Endothelial cell (in vitro differentiated cells): ENCODE data around the gene EPHA3. TPM values are rescaled to one million over a fixed set of nuclear protein-coding genes. Genes with fewer than 3 reads are reported as not detected.

ENCODE experiments used
- DNase-seq: peaks from one replicate; pipeline ENCODE4 v3.0.0; 2021; ENCODE audit warnings: low spot score
- H3K27ac Mint-ChIP-seq: one replicate; pipeline ENCODE4 v1.8.0; 2021; ENCODE audit warnings: mixed read lengths, inconsistent platforms; ENCODE audit not compliant: unreplicated experiment
- H3K27me3 Mint-ChIP-seq: one replicate; pipeline ENCODE4 v1.8.0; 2021; ENCODE audit warnings: mild to moderate bottlenecking, moderate library complexity, mixed read lengths, inconsistent platforms; ENCODE audit not compliant: unreplicated experiment
- H3K36me3 Mint-ChIP-seq: one replicate; pipeline ENCODE4 v1.8.0; 2021; ENCODE audit warnings: mild to moderate bottlenecking, low read depth, mixed read lengths, inconsistent platforms; ENCODE audit not compliant: unreplicated experiment
- H3K4me1 Mint-ChIP-seq: one replicate; pipeline ENCODE4 v1.8.0; 2021; ENCODE audit warnings: mild to moderate bottlenecking, mixed read lengths, inconsistent platforms; ENCODE audit not compliant: unreplicated experiment
- H3K4me3 Mint-ChIP-seq: one replicate; pipeline ENCODE4 v1.8.0; 2021; ENCODE audit warnings: mild to moderate bottlenecking, mixed read lengths, inconsistent platforms; ENCODE audit not compliant: unreplicated experiment
- H3K9me3 Mint-ChIP-seq: one replicate; pipeline ENCODE4 v1.8.0; 2021; ENCODE audit warnings: mixed read lengths, inconsistent platforms; ENCODE audit not compliant: unreplicated experiment
- total RNA-seq: library from RNA; stranded (reverse); fragmentation: NEBNext Ultra II Directional; extraction: Animal tissue kit (Norgen Biotek cat#: 25700); gene quantifications from one replicate; pipeline ENCODE4 v1.2.1, GENCODE V29; 2021; ENCODE audit not compliant: unreplicated experiment
- TF ChIP-seq, protein P1 (sequence below): fragments of 200-600 bp; sonication (generic); IDR thresholded peaks from one replicate; pipeline ENCODE4 v1.5.0; 2021; ENCODE audit warnings: antibody characterized with exemption; ENCODE audit not compliant: unreplicated experiment

EPHA3 gene
- total RNA-seq, 1 donor from 2014 or later = not detected

DNA sequence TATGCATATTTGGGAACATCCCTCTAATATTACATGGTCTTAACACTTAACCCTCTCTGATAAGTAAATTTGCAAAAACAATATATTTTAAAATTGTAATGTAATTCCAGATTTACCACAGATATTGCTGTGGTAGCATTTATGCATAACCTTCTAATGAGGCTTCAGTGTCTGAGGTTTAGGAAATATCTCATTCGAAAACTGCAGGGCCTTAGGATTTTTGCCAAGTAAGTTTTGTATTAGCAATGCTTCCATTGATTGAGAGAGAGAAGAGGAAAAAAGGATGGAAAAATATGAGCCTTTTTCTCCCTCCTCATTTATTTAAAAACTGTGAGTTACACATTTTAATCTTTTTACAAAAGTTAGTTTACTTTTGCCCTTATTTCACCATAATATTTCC is 294.6 kb downstream of the EPHA3 start:
- TF ChIP-seq, protein P1, sequence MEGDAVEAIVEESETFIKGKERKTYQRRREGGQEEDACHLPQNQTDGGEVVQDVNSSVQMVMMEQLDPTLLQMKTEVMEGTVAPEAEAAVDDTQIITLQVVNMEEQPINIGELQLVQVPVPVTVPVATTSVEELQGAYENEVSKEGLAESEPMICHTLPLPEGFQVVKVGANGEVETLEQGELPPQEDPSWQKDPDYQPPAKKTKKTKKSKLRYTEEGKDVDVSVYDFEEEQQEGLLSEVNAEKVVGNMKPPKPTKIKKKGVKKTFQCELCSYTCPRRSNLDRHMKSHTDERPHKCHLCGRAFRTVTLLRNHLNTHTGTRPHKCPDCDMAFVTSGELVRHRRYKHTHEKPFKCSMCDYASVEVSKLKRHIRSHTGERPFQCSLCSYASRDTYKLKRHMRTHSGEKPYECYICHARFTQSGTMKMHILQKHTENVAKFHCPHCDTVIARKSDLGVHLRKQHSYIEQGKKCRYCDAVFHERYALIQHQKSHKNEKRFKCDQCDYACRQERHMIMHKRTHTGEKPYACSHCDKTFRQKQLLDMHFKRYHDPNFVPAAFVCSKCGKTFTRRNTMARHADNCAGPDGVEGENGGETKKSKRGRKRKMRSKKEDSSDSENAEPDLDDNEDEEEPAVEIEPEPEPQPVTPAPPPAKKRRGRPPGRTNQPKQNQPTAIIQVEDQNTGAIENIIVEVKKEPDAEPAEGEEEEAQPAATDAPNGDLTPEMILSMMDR = no peak

DNA sequence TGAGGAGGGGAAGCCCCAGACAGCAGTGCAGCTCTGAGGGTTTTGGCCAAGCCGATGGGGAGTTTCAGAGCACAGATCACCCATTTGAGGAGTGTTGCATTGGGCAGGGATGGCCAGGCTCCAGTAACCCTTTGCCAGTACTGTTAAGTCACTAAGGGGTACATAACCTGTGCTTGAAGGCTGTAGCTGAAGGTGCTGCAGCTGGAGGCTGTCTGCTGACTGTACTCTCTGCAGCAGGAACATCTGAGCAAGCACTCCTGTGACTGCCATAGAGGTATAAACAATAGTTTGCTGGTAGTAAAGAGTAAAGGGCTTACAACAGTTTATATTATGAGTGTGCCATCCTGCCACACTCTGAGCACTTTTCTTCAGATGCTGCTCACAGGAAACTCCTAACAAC is 297.8 kb downstream of the EPHA3 start:
- no peaks in the 10 kb centered on the region for H3K4me1 Mint-ChIP-seq
- no peak overlapping the region for H3K27ac Mint-ChIP-seq
- no peaks in the 10 kb centered on the region for H3K36me3 Mint-ChIP-seq
- no peaks in the 10 kb centered on the region for H3K27me3 Mint-ChIP-seq
- no peak for DNase-seq
- no peak overlapping the region for H3K4me3 Mint-ChIP-seq
- TF ChIP-seq, protein P1 = no peak
- H3K9me3 Mint-ChIP-seq = no peaks in the 10 kb centered on the region

More for the DNA sequence above, 294.6 kb downstream of the EPHA3 start:
- no peaks in the 10 kb centered on the region for H3K27me3 Mint-ChIP-seq
- no peaks in the 10 kb centered on the region for H3K9me3 Mint-ChIP-seq
- H3K36me3 Mint-ChIP-seq = no peaks in the 10 kb centered on the region
- no peak overlapping the region for H3K4me3 Mint-ChIP-seq
- H3K4me1 Mint-ChIP-seq = no peaks in the 10 kb centered on the region
- H3K27ac Mint-ChIP-seq = no peak overlapping the region
- DNase-seq = no peak

DNA sequence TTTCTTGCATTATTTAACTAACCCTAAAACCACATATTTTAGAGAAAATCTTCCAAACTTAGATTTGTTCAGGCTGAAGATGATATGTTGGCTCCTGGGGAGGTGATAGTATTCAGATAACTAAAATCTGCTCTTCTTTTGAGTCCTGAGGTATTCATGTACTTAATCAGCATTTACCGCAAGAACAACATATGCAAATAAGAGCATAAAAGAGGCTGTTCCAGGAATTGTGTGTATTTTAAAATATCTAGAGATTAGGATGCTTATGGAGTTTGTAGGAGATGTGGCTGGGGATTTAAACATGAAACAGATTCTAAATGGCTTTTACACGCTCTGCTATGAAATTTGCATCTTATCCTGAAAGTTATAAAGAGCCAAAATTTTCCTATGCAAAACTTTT is 298.2 kb downstream of the EPHA3 start:
- no peaks in the 10 kb centered on the region for H3K9me3 Mint-ChIP-seq
- DNase-seq = no peak
- H3K4me3 Mint-ChIP-seq = no peak overlapping the region
- H3K4me1 Mint-ChIP-seq = no peaks in the 10 kb centered on the region
- TF ChIP-seq, protein P1 = no peak
- H3K27me3 Mint-ChIP-seq = no peaks in the 10 kb centered on the region
- no peak overlapping the region for H3K27ac Mint-ChIP-seq
- no peaks in the 10 kb centered on the region for H3K36me3 Mint-ChIP-seq

DNA sequence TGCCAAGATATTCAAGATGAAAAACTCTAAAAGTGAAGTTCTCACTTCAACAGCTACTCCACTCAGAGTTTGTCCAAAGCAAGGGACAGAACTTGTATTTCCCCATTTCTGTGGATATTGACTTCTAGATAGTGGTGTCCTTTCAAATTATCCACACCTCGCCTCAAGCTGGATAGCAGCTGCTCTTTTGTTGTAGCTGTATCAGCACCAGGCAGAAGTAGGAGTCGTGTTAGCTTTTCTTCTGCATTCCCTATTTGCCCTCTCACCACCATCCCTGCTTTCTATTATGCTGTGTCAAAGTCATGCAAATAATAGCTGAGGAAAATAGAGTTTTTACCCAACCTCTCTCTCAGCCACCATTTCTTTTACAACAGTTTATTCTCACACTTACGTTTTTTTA is 303.8 kb downstream of the EPHA3 start:
- Mint-ChIP-seq H3K27ac (no peak overlapping the region), H3K4me3 (no peak overlapping the region), H3K9me3 (no peaks in the 10 kb centered on the region), H3K27me3 (no peaks in the 10 kb centered on the region), H3K4me1 (no peaks in the 10 kb centered on the region), H3K36me3 (no peaks in the 10 kb centered on the region)
- TF ChIP-seq, protein P1 = no peak
- DNase-seq = no peak

DNA sequence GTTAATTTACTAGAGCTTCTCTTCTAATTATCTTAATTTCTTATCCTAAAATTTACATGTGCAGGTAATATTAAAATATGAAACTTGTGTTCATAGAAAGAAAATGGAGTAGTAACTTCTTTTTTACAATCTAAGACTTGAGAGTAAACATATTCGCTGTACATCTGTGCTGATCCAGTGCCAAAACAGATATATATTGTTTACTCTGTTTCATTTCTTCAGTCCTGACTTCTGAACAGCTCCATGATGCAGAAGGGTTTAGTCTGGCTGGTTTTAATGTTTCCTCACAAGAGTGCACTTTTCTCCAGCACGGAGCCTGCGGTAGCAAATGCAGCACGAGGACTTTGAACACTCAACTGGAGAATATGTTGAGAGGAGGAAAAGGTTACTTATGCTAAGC is 306.8 kb downstream of the EPHA3 start:
- Mint-ChIP-seq H3K36me3 (no peaks in the 10 kb centered on the region), H3K27me3 (no peaks in the 10 kb centered on the region), H3K4me1 (no peaks in the 10 kb centered on the region), H3K27ac (no peak overlapping the region), H3K9me3 (no peaks in the 10 kb centered on the region), H3K4me3 (no peak overlapping the region)
- TF ChIP-seq, protein P1 = no peak
- DNase-seq = no peak
